Stimulated activated CD4-positive, alpha-beta T cell treated with anti-CD3 and anti-CD28 coated beads, TNF-alpha, amount 100 ng/mL, for 1 hour (primary cell): Measurements from ENCODE around the gene MBD3L5.
"Not testable (repeated sequence)": the region's sequence is repeated elsewhere in the genome, so short reads cannot be mapped to it uniquely, and the experiment has no call there.

Experiments used
- DNase-seq, 3 donors: peaks; one replicate each; pipeline ENCODE4 v3.0.0-alpha.2; 2020; ENCODE audit warnings: low read depth in 3 of 3, low spot score in 1 of 3

The MBD3L5 gene

GRCh38 chr19:7030278-7030677 is at the start of gene MBD3L5:
Gene MBD3L5 (plus strand): TSS chr19:7030578. CDS start chr19:7030612, 34 bp downstream.
- DNase-seq = not testable (repeated sequence)

GRCh38 chr19:6983448-6983847 is 46.9 kb upstream of the MBD3L5 start:
- DNase-seq = no peak

- DNase-seq = no peak
Measured at GRCh38 chr19:6987850-6988249, 42.5 kb upstream of the MBD3L5 start.

- DNase-seq = no peak
Measured at GRCh38 chr19:6988257-6988656, 42.1 kb upstream of the MBD3L5 start.

GRCh38 chr19:6995054-6995453 is 35.3 kb upstream of the MBD3L5 start:
- no peak for DNase-seq

GRCh38 chr19:6996810-6997209 is 33.6 kb upstream of the MBD3L5 start:
- DNase-seq = no peak

- DNase-seq = no peak
Measured at GRCh38 chr19:6997679-6998445, 32.5 kb upstream of the MBD3L5 start.

GRCh38 chr19:6999933-7000332 is 30.4 kb upstream of the MBD3L5 start:
- DNase-seq = no peak

GRCh38 chr19:7000333-7000732 is 30.0 kb upstream of the MBD3L5 start:
- no peak for DNase-seq

- no peak for DNase-seq
Measured at GRCh38 chr19:7000816-7001215, 29.6 kb upstream of the MBD3L5 start.

GRCh38 chr19:7004313-7004931 is 26.0 kb upstream of the MBD3L5 start:
- no peak for DNase-seq

GRCh38 chr19:7006135-7006704 is 24.2 kb upstream of the MBD3L5 start:
- DNase-seq = no peak

GRCh38 chr19:7007859-7008258 is 22.5 kb upstream of the MBD3L5 start:
- DNase-seq = no peak

- no peak for DNase-seq
Measured at GRCh38 chr19:7010722-7011593, 19.4 kb upstream of the MBD3L5 start.

- DNase-seq = no peak
Measured at GRCh38 chr19:7013678-7014077, 16.7 kb upstream of the MBD3L5 start.

- DNase-seq = no peak
Measured at GRCh38 chr19:7018828-7019227, 11.6 kb upstream of the MBD3L5 start.

- not testable (repeated sequence) for DNase-seq
Measured at GRCh38 chr19:7021331-7021730, 9.0 kb upstream of the MBD3L5 start, which contains the start of gene MBD3L2B. Gene MBD3L2B (minus strand): TSS chr19:7021431. CDS start chr19:7021397, 34 bp downstream.

- not testable (repeated sequence) for DNase-seq
Measured at GRCh38 chr19:7028790-7029189, 1.6 kb upstream of the MBD3L5 start.

- not testable (repeated sequence) for DNase-seq
Measured at GRCh38 chr19:7040079-7040478, 9.7 kb downstream of the MBD3L5 start, which contains the start of gene MBD3L4. Gene MBD3L4 (minus strand): TSS chr19:7040179. CDS start chr19:7040144, 35 bp downstream.

- DNase-seq = not testable (repeated sequence)
Measured at GRCh38 chr19:7041563-7041962, 11.2 kb downstream of the MBD3L5 start.

GRCh38 chr19:7049021-7049420 is 18.6 kb downstream of the MBD3L5 start, which contains the start of gene MBD3L2:
Gene MBD3L2 (plus strand): TSS chr19:7049321. CDS start chr19:7049374, 53 bp downstream.
- not testable (repeated sequence) for DNase-seq
